MM.1S (cell line): ENCODE results near the gene ODAD4.

Experiments
- EZH2 ChIP-seq: fragments of 300-600 bp; sonication (generic); optimal IDR thresholded peaks from 2 replicates; pipeline ENCODE3; 2017; ENCODE audit warnings: low read depth, mild to moderate bottlenecking, antibody characterized with exemption, low read length, mixed read lengths
- TF ChIP-seq, protein P1 (sequence below): fragments of 300-600 bp; sonication (generic); IDR thresholded peaks from 2 replicates; pipeline ENCODE4 v1.5.1; 2016; ENCODE audit warnings: antibody characterized with exemption, low read length, mixed read lengths

DNA sequence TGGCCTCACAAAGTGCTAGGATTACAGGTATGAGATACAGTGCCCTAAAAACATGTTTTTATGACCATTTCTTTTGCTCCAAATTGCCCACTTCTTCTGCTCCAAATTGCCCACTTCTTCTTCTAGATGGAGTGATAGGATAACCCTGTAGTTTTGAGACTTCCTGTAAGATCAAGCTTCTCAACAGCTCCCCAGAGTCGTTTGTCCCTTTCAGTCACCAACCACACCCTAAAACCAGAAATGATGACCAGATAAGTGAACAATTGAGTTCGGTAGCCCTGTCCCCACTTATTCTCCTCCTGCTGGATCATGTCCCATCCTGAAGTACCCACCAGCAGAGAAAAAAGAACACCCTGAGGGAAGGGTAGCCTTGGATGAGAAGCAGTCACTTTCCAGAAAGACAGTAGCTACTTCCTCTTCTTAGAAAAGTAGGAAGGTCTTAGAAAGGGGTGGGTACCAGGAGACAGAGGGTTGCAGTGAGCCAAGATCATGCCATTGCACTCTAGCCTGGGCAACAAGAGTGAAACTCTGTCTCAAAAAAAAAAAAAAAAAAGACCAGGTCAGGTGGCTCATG is 2.5 kb downstream of the ODAD4 start:
- no peak for TF ChIP-seq EZH2
- TF ChIP-seq, protein P1, sequence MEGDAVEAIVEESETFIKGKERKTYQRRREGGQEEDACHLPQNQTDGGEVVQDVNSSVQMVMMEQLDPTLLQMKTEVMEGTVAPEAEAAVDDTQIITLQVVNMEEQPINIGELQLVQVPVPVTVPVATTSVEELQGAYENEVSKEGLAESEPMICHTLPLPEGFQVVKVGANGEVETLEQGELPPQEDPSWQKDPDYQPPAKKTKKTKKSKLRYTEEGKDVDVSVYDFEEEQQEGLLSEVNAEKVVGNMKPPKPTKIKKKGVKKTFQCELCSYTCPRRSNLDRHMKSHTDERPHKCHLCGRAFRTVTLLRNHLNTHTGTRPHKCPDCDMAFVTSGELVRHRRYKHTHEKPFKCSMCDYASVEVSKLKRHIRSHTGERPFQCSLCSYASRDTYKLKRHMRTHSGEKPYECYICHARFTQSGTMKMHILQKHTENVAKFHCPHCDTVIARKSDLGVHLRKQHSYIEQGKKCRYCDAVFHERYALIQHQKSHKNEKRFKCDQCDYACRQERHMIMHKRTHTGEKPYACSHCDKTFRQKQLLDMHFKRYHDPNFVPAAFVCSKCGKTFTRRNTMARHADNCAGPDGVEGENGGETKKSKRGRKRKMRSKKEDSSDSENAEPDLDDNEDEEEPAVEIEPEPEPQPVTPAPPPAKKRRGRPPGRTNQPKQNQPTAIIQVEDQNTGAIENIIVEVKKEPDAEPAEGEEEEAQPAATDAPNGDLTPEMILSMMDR = no peak
